ENCODE measurements around the gene IGF1R. TPM values are rescaled to one million over a fixed set of nuclear protein-coding genes. Genes with fewer than 3 reads are reported as not detected.

The IGF1R gene
- total RNA-seq, 2 experiments from 2014 or later: 17.7 to 18.9 TPM

DNA sequence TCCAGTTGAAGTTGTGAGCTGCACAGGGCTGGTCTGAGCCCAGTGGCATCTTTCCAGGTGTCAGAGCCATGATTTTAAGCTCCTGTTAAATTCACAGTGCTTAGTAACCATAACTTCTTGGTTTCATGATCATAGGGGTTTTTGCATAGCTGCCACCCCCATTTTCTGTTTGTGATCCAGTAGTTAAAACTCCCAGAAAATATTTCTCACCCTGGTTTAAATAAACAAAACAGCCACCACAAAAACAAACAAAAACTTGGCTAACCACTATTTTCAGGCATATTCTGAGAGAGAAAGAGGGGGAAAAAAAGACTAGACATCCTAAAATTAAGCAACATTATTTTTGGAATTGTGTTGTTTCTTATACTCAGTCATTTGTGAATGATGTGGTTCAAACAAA is 175.3 kb downstream of the IGF1R start:
- Mint-ChIP-seq H3K4me3 (no peak overlapping the region), H3K27me3 (no peaks in the 10 kb centered on the region), H3K27ac (no peak overlapping the region), H3K4me1 (peaks cover 4% of the 10 kb centered on the region), H3K9me3 (peaks cover 40% of the 10 kb centered on the region), H3K36me3 (peaks cover 71% of the 10 kb centered on the region)
- DNase-seq: no peak

DNA sequence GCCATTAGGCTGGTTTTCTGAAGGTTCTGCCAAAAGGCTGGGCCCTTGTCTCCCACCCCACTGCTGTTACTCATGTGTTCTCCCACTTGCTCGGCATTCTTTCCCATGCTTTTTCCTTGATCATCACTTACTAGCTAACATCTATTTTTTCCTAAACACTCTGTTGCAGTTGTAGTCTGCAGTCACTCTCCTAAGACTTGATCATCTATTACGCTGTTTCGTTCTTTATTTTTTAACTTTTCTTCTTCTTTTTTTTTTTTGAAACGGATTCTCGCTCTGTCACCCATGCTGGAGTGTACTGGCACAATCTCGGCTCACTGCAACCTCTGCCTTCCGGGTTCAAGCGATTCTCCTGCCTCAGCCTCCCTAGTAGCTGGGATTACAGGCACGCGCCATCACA is 176.3 kb downstream of the IGF1R start:
- Mint-ChIP-seq H3K27me3 (no peaks in the 10 kb centered on the region), H3K36me3 (peaks cover 77% of the 10 kb centered on the region), H3K9me3 (peaks cover 41% of the 10 kb centered on the region), H3K4me3 (no peak overlapping the region), H3K27ac (no peak overlapping the region), H3K4me1 (peaks cover 4% of the 10 kb centered on the region)
- no peak for DNase-seq

DNA sequence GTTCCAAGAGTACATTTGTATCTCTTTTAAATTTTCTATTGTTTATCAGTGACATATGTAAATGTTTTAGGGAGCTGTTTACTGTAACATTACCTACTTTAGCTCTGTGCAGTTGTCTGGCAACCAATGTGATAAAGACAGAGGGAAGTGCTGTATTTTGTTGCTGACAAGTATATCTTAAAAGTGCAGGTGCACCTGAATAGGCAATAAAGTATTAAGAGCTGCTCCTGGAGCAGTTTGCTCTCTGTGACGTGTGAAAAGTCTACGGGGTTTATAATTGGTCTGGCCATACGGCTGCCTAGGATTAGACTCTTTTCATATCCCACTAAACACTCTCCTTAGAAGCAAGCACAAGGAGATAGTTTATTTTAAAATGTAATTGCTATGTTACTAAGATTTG is 178.3 kb downstream of the IGF1R start:
- no peaks in the 10 kb centered on the region for H3K27me3 Mint-ChIP-seq
- peaks cover 4% of the 10 kb centered on the region for H3K4me1 Mint-ChIP-seq
- peaks cover 83% of the 10 kb centered on the region for H3K36me3 Mint-ChIP-seq
- no peak overlapping the region for H3K4me3 Mint-ChIP-seq
- no peak for DNase-seq
- no peak overlapping the region for H3K27ac Mint-ChIP-seq
- peaks cover 48% of the 10 kb centered on the region for H3K9me3 Mint-ChIP-seq

- peaks cover 83% of the 10 kb centered on the region for H3K36me3 Mint-ChIP-seq
- DNase-seq: no peak
- no peak overlapping the region for H3K4me3 Mint-ChIP-seq
- no peak overlapping the region for H3K27ac Mint-ChIP-seq
- no peaks in the 10 kb centered on the region for H3K27me3 Mint-ChIP-seq
- H3K9me3 Mint-ChIP-seq: peaks cover 51% of the 10 kb centered on the region
- H3K4me1 Mint-ChIP-seq: peaks cover 4% of the 10 kb centered on the region
These were observed 178.9 kb downstream of the IGF1R start for GRCh38 chr15:98827217-98827616.

GRCh38 chr15:98830034-98830634 is 181.8 kb downstream of the IGF1R start:
- DNase-seq: no peak
- no peak overlapping the region for H3K27ac Mint-ChIP-seq
- no peak overlapping the region for H3K4me3 Mint-ChIP-seq
- H3K4me1 Mint-ChIP-seq: no peaks in the 10 kb centered on the region
- no peaks in the 10 kb centered on the region for H3K27me3 Mint-ChIP-seq
- peaks cover 78% of the 10 kb centered on the region for H3K36me3 Mint-ChIP-seq
- H3K9me3 Mint-ChIP-seq: peaks cover 54% of the 10 kb centered on the region

GRCh38 chr15:98834976-98835375 is 186.6 kb downstream of the IGF1R start:
- peaks cover 70% of the 10 kb centered on the region for H3K36me3 Mint-ChIP-seq
- H3K9me3 Mint-ChIP-seq: peaks cover 36% of the 10 kb centered on the region

DNA sequence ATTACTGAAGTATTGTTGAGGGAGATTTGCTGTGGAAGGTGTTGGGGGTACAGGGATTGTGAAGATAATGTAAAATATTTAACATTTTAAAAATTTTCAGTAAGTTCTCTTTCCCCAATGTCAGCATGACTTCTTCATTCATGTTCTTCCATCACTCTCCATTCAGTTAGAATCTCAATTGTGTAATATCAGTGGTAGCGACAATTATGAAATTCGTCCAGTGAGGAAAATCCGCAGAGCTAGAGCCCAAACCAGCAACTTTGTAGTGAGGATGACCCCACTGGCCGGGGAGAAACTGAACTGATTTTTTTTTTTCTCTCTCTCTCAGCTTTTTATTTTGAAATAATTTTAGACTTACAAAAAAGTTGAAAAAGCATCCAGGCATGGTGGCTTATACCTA is 187.5 kb downstream of the IGF1R start:
- Mint-ChIP-seq H3K36me3 (peaks cover 65% of the 10 kb centered on the region), H3K9me3 (peaks cover 30% of the 10 kb centered on the region), H3K27me3 (no peaks in the 10 kb centered on the region), H3K27ac (no peak overlapping the region), H3K4me1 (peaks cover under 1% of the 10 kb centered on the region), H3K4me3 (no peak overlapping the region)
- no peak for DNase-seq

More at GRCh38 chr15:98834976-98835375, 186.6 kb downstream of the IGF1R start:
- Mint-ChIP-seq H3K4me1 (no peaks in the 10 kb centered on the region), H3K27me3 (no peaks in the 10 kb centered on the region), H3K27ac (no peak overlapping the region), H3K4me3 (no peak overlapping the region)
- no peak for DNase-seq

DNA sequence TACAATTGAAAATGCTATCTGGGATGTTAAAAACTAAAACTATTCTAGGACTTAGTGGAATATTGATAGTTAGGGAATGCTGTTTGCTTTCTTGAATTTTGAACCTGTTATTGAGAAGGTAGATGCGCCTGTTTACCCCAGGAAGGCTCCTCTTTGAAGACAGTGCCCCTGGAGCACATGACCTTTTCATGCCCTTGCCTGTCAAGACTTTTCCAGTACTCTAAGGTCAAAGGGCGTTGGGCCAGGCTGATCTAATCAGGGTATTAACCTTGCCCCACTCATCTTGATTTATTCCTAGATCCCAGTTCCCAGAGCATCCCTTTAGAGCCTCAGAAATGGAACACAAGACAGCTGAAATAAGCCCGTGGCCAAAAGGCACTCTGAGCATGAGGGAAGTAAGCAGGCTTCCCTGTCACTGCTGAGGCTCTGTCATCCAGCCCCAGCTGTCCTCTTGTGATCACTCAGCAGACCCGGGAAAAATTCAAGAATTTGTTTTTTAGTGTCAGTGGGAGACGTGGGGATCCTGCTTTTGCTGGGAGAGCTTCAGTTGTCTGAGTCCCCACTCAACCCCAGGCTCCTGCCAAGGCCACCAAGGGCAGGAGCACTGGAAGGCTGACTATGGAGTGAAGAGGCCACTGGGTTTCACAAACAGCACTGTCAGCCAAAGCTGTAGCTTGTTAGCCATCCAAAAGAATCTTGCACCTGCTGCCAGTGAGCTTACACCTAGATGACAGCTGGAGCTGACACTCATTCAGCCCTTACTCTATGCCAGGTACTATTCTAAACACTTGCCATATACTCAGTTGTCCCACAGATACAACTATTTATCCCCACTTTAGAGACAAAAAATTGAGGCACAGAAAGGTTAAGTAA is 190.3 kb downstream of the IGF1R start:
- H3K27me3 Mint-ChIP-seq: no peaks in the 10 kb centered on the region
- H3K4me1 Mint-ChIP-seq: peaks cover 9% of the 10 kb centered on the region
- no peak overlapping the region for H3K27ac Mint-ChIP-seq
- no peak overlapping the region for H3K4me3 Mint-ChIP-seq
- peaks cover 40% of the 10 kb centered on the region for H3K36me3 Mint-ChIP-seq
- no peak for DNase-seq
- H3K9me3 Mint-ChIP-seq: peaks cover 9% of the 10 kb centered on the region

GRCh38 chr15:98840053-98840452 is 191.7 kb downstream of the IGF1R start:
- Mint-ChIP-seq H3K9me3 (peaks cover 3% of the 10 kb centered on the region), H3K4me3 (no peak overlapping the region), H3K27me3 (no peaks in the 10 kb centered on the region), H3K27ac (no peak overlapping the region), H3K4me1 (peaks cover 14% of the 10 kb centered on the region), H3K36me3 (peaks cover 30% of the 10 kb centered on the region)
- DNase-seq: no peak

DNA sequence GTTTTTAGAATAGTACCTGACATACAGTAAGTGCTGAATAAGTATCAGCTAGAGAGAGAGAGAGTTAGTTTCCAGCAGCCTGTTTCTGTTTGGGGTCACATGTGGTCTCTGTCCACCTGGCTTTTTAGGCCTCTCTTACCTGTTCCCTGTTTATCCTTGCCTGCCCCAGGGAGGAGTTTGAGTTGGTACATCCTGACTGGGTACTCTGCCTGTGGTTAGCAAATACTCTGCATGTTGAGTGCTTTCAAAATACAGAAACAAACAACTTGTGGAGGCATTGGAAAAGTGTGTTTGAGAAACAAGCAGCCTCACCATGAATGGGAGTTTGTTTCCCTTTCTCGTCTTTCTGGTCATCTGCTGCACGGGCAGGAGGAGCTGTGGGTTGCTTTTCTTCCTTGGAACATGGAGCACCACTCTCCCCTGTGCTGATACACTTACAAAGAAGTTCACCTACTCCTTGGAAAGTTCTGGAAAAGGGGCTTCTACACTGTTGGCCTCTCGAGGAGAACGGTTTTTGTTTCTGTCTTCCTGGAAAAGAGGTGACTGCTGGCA is 193.2 kb downstream of the IGF1R start:
- Mint-ChIP-seq H3K9me3 (peaks cover 3% of the 10 kb centered on the region), H3K27me3 (no peaks in the 10 kb centered on the region), H3K27ac (no peak overlapping the region), H3K4me3 (no peak overlapping the region), H3K36me3 (peaks cover 20% of the 10 kb centered on the region), H3K4me1 (peaks cover 21% of the 10 kb centered on the region)
- DNase-seq: no peak

- no peak for DNase-seq
- Mint-ChIP-seq H3K27me3 (no peaks in the 10 kb centered on the region), H3K4me1 (peaks cover 21% of the 10 kb centered on the region), H3K9me3 (peaks cover 3% of the 10 kb centered on the region), H3K4me3 (no peak overlapping the region), H3K36me3 (peaks cover 13% of the 10 kb centered on the region), H3K27ac (no peak overlapping the region)
These were observed 194.0 kb downstream of the IGF1R start for GRCh38 chr15:98842192-98842972.

DNA sequence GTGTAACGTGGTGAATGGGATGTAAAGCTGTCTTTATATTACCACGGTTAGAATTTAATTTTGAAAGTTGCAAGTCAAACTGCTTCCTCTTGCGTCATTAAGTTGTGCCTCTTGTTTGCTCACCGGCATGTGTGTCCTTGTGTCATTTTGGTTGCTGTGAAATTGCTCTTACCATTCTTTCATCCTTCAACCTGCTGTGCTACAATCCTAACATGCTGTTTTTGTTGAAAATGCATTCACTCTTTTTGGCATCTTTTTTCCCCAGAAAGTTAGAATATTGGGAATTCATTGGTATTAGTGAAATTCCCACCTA is 194.6 kb downstream of the IGF1R start:
- DNase-seq: no peak
- Mint-ChIP-seq H3K9me3 (no peaks in the 10 kb centered on the region), H3K27ac (no peak overlapping the region), H3K27me3 (no peaks in the 10 kb centered on the region), H3K36me3 (peaks cover 7% of the 10 kb centered on the region), H3K4me3 (no peak overlapping the region), H3K4me1 (peaks cover 21% of the 10 kb centered on the region)

GRCh38 chr15:98843844-98844243 is 195.5 kb downstream of the IGF1R start:
- Mint-ChIP-seq H3K36me3 (peaks cover 3% of the 10 kb centered on the region), H3K4me1 (peaks cover 21% of the 10 kb centered on the region), H3K4me3 (no peak overlapping the region), H3K9me3 (no peaks in the 10 kb centered on the region), H3K27ac (no peak overlapping the region), H3K27me3 (no peaks in the 10 kb centered on the region)
- no peak for DNase-seq

GRCh38 chr15:98844261-98844660 is 195.9 kb downstream of the IGF1R start:
- Mint-ChIP-seq H3K4me1 (peaks cover 21% of the 10 kb centered on the region), H3K9me3 (no peaks in the 10 kb centered on the region), H3K27me3 (no peaks in the 10 kb centered on the region), H3K4me3 (no peak overlapping the region), H3K27ac (no peak overlapping the region), H3K36me3 (peaks cover 3% of the 10 kb centered on the region)
- DNase-seq: no peak
